Measurements from ENCODE around the gene GIPC1.

Gene GIPC1

GRCh38 chr19:14526423-14526822 is 30.5 kb upstream of the GIPC1 start:
- H3K27ac Mint-ChIP-seq = peak overlapping the region; percentile 23
- ATAC-seq = no peak
- no peak for DNase-seq (ENCODE audit: low spot score in 2 of 2)
- H3K9me3 Mint-ChIP-seq = no peaks in the 10 kb centered on the region
- peaks cover 20% of the 10 kb centered on the region for H3K36me3 Mint-ChIP-seq
- H3K4me3 Mint-ChIP-seq = no peak overlapping the region
- H3K4me1 Mint-ChIP-seq = peaks cover 31% of the 10 kb centered on the region

DNA sequence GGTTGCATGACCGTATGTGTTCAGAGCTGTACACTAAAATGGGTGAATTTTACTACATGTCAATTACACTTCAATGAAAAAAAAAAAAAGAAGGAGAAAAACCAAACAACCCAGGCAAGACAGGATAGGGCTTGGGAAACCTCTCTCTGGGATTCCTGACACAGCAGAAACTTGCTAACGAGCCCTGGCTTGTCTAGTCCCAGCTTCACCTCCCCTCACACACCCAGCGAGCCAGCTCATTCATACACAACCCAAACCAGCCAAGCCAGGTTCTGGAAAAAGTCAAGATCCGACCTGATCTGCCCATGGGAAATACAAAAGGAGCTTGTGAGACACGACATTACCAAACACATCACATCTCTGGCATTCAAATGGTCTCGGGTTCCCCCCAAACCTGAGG is 29.8 kb upstream of the GIPC1 start:
- Mint-ChIP-seq H3K4me1 (peaks cover 31% of the 10 kb centered on the region), H3K9me3 (no peaks in the 10 kb centered on the region), H3K4me3 (no peak overlapping the region), H3K36me3 (peaks cover 20% of the 10 kb centered on the region), H3K27ac (peak overlapping the region; percentile 23)
- no peak for ATAC-seq
- DNase-seq (ENCODE audit: low spot score in 2 of 2) = no peak

DNA sequence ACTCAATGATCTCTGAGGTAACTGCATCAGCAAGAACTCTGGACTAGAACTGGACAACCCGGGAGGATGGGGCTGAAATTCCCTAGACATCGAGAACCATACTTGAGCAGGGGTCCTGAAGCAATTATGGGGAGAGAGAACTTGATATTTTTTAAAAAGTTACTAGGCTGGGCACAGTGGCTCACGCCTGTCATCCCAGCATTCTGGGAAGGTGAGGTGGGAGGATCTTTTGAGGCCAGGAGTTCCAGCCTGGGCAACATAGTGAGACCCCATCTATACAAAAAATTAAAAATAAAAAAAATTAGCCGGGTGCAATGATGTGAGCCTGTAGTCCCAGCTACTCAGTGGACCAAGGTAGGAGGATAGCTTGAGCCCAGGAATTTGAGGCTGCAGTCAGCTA is 24.6 kb upstream of the GIPC1 start:
- peak overlapping the region; percentile 94 for H3K27ac Mint-ChIP-seq
- no peak overlapping the region for H3K4me3 Mint-ChIP-seq
- no peak for DNase-seq (ENCODE audit: low spot score in 2 of 2)
- no peaks in the 10 kb centered on the region for H3K9me3 Mint-ChIP-seq
- H3K4me1 Mint-ChIP-seq = peaks cover 56% of the 10 kb centered on the region
- peaks cover 48% of the 10 kb centered on the region for H3K36me3 Mint-ChIP-seq
- no peak for ATAC-seq

DNA sequence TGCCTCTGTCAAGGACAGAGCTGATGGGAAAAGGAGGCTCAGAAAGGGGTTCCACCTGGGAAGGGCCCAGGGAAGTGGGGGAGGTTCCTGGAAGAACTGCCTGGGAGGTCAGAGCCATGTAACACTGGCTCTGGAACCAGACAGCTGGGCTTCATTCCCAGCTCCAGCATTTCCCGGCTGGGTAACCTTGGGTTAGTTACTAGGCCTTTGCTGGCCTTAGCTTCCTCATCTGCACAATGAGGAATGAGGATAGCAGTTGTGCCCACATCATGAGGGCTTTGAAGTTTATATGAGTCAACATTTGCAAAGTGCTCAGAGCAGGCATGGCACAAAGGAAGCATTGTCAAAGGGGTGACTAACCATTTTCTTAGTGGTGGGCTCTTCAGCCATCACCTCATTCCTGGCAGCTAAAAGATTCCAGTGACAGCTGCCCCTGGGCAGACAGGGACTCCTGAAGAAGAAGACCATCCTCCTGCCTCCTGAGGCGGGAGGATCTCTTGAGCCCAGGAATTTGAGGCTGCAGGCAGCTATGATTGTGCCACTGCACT is 24.0 kb upstream of the GIPC1 start:
- no peak for ATAC-seq
- Mint-ChIP-seq H3K27ac (peak overlapping the region; percentile 94), H3K4me3 (peak overlapping the region; percentile 90), H3K36me3 (peaks cover 54% of the 10 kb centered on the region), H3K4me1 (peaks cover 62% of the 10 kb centered on the region), H3K9me3 (no peaks in the 10 kb centered on the region)
- no peak for DNase-seq (ENCODE audit: low spot score in 2 of 2)

GRCh38 chr19:14519245-14519859 is 23.4 kb upstream of the GIPC1 start:
- Mint-ChIP-seq H3K4me1 (peaks cover 68% of the 10 kb centered on the region), H3K36me3 (peaks cover 60% of the 10 kb centered on the region), H3K4me3 (peak overlapping the region; percentile 90), H3K9me3 (no peaks in the 10 kb centered on the region), H3K27ac (peak overlapping the region; percentile 94)
- no peak for DNase-seq (ENCODE audit: low spot score in 2 of 2)
- no peak for ATAC-seq

- peak within 1 kb of the TSS; percentile 90 for H3K4me3 Mint-ChIP-seq
- DNase-seq (ENCODE audit: low spot score in 2 of 2) (peak in 1 of 2 donors; percentile 77), ATAC-seq (peak; percentile 74)
- no peaks in the 10 kb centered on the region for H3K9me3 Mint-ChIP-seq
- H3K4me1 Mint-ChIP-seq = peaks cover 62% of the 10 kb centered on the region
- peaks cover 74% of the 10 kb centered on the region for H3K36me3 Mint-ChIP-seq
- peak within 1 kb of the TSS; percentile 94 for H3K27ac Mint-ChIP-seq
These were observed 22.0 kb upstream of the GIPC1 start, which contains the start of gene DNAJB1 for GRCh38 chr19:14517840-14518505. TSS of gene DNAJB1 (minus strand) at chr19:14518397. CDS start at chr19:14518349, 48 bp downstream.

GRCh38 chr19:14517446-14517839 is 21.5 kb upstream of the GIPC1 start:
- DNase-seq (ENCODE audit: low spot score in 2 of 2) = peak in 1 of 2 donors; percentile 28
- no peak for ATAC-seq
- Mint-ChIP-seq H3K36me3 (peaks cover 77% of the 10 kb centered on the region), H3K4me1 (peaks cover 57% of the 10 kb centered on the region), H3K4me3 (peak overlapping the region; percentile 90), H3K27ac (peak overlapping the region; percentile 94), H3K9me3 (no peaks in the 10 kb centered on the region)

GRCh38 chr19:14516746-14517438 is 21.0 kb upstream of the GIPC1 start:
- Mint-ChIP-seq H3K4me1 (peaks cover 51% of the 10 kb centered on the region), H3K36me3 (peaks cover 74% of the 10 kb centered on the region), H3K27ac (peak overlapping the region; percentile 94), H3K9me3 (no peaks in the 10 kb centered on the region), H3K4me3 (peak overlapping the region; percentile 90)
- peak in 1 of 2 donors; percentile 68 for DNase-seq (ENCODE audit: low spot score in 2 of 2)
- ATAC-seq = no peak

GRCh38 chr19:14516048-14516534 is 20.2 kb upstream of the GIPC1 start:
- peaks cover 49% of the 10 kb centered on the region for H3K4me1 Mint-ChIP-seq
- H3K4me3 Mint-ChIP-seq = peak overlapping the region; percentile 90
- peak overlapping the region; percentile 94 for H3K27ac Mint-ChIP-seq
- peaks cover 81% of the 10 kb centered on the region for H3K36me3 Mint-ChIP-seq
- no peaks in the 10 kb centered on the region for H3K9me3 Mint-ChIP-seq
- no peak for ATAC-seq
- DNase-seq (ENCODE audit: low spot score in 2 of 2) = no peak

DNA sequence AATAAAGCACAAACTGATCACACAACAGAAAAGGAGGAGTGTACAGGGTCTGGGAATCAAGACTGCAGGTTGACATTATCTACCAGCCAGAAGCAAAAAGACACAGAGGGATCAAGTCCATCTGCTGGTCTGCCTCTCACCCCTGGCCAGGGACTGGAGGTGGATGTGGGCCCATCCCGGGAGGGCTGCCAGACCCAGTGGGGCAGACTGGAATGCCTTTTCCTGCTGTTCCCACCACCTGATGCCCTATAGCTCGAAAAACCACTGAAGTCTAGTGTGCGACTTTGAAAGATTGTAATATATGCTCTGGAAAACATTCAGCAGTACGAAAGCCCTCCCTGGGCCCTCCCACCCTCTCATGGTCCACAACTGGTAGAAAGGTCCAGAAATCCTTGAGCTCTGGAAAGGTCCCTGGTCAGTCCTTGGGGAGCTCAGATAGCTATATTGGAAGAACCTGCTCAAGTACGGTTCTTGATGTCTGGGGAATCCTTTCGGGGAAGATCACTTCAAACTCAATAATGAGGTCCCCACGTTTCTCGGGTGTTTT is 19.6 kb upstream of the GIPC1 start:
- DNase-seq (ENCODE audit: low spot score in 2 of 2) = no peak
- Mint-ChIP-seq H3K4me1 (peaks cover 53% of the 10 kb centered on the region), H3K4me3 (peak overlapping the region; percentile 90), H3K36me3 (peaks cover 86% of the 10 kb centered on the region), H3K9me3 (no peaks in the 10 kb centered on the region), H3K27ac (peak overlapping the region; percentile 94)
- no peak for ATAC-seq

DNA sequence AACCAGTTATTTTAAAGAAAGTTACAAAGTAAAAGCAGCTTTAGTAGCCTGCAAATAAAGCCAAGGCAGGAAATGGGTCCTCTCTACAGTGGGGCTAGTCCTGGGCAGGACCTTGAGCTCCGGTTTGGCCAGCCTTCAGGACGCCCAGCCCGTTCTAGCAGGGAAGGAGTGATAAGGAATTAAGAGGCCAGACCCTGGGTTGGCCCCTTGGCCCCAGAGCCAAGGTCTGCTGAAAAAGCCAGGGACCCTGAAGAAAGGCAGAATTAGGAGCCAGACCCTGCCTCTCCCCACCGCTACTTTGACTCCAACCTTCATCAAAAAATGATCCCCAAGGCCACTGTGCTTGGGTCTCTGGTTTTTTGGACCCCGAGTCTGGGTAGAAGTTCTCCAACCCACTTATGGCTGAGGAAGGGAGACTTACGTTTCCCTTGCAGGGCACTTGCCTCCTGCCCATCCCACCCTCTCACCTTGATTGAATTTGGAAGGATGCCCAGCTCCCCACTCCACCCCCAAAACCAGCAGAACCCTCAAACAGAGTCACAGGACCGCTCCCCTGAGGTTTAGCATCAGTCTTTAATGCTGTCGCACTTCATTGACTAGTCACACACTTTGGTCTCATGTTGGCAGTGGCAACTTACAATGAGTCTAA is 18.4 kb upstream of the GIPC1 start:
- DNase-seq (ENCODE audit: low spot score in 2 of 2) = no peak
- ATAC-seq = no peak
- Mint-ChIP-seq H3K4me3 (peak overlapping the region; percentile 90), H3K36me3 (peaks cover 84% of the 10 kb centered on the region), H3K27ac (peak overlapping the region; percentile 94), H3K4me1 (peaks cover 41% of the 10 kb centered on the region), H3K9me3 (no peaks in the 10 kb centered on the region)

- ATAC-seq = no peak
- no peak for DNase-seq (ENCODE audit: low spot score in 2 of 2)
- H3K4me1 Mint-ChIP-seq = peaks cover 42% of the 10 kb centered on the region
These were observed 16.6 kb upstream of the GIPC1 start for GRCh38 chr19:14512406-14512961.

GRCh38 chr19:14511229-14511593 is 15.3 kb upstream of the GIPC1 start:
- peaks cover 45% of the 10 kb centered on the region for H3K4me1 Mint-ChIP-seq
- H3K27ac Mint-ChIP-seq = peak overlapping the region; percentile 52

More at GRCh38 chr19:14512406-14512961, 16.6 kb upstream of the GIPC1 start:
- no peaks in the 10 kb centered on the region for H3K9me3 Mint-ChIP-seq
- no peak overlapping the region for H3K4me3 Mint-ChIP-seq
- H3K36me3 Mint-ChIP-seq = peaks cover 67% of the 10 kb centered on the region
- H3K27ac Mint-ChIP-seq = no peak overlapping the region

More at GRCh38 chr19:14511229-14511593, 15.3 kb upstream of the GIPC1 start:
- ATAC-seq = no peak
- DNase-seq (ENCODE audit: low spot score in 2 of 2) = no peak
- H3K36me3 Mint-ChIP-seq = peaks cover 55% of the 10 kb centered on the region
- no peaks in the 10 kb centered on the region for H3K9me3 Mint-ChIP-seq
- no peak overlapping the region for H3K4me3 Mint-ChIP-seq

Data from stimulated activated effector memory CD8-positive, alpha-beta T cell treated with anti-CD3 and anti-CD28 coated beads, Interleukin-12 subunit alpha, Interleukin-12 subunit beta, amount 100 ng/mL, for 72 hours (primary cell).